ENCODE measurements around the gene LIPJ. TPM values are rescaled to one million over a fixed set of nuclear protein-coding genes. Genes with fewer than 3 reads are reported as not detected.

The LIPJ gene
- total RNA-seq, 1 experiment from 2014 or later = not detected

DNA sequence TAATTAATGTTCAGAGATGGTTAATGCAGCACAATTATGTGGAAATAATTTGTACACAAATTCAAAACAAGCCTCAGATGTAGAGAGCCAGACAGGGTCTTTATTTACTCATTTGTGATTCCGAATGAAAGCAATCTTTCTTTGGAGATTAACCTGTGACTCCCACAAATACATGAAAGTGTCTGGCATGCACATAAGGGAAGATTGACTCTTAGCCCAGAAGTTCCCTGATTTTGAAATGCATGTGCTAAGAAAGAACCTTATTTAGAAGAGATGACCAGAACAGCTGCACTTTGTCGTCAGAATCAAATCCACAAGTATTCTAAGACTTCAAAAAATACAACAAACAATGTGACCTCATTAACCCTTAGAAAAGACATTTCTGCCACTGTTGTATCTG lies 48.5 kb upstream of the LIPJ start:
- Histone ChIP-seq H4K20me1 (ENCODE audit: insufficient read depth) (no peaks in the 10 kb centered on the region), H3K9me2 (ENCODE audit: insufficient read depth) (no peaks in the 10 kb centered on the region), H3K36me3 (ENCODE audit: control insufficient read depth in 1 of 2, insufficient read depth in 2 of 2, low read length in 2 of 2) (no peaks in the 10 kb centered on the region), H3K27ac (ENCODE audit: low read depth, low read length) (no peak overlapping the region), H3K9ac (ENCODE audit: low read length) (no peak overlapping the region), H2AFZ (ENCODE audit: low read depth, low read length, poor library complexity, severe bottlenecking) (no peak overlapping the region), H3K4me1 (ENCODE audit: control insufficient read depth in 1 of 2, insufficient read depth in 2 of 2, low read length in 2 of 2) (no peaks in the 10 kb centered on the region), H3K4me3 (replicated peaks in 1 of 2; ENCODE audit: low read depth in 1 of 2, low read length in 2 of 2) (no peak overlapping the region), H3K79me2 (ENCODE audit: insufficient read depth, low read length) (no peaks in the 10 kb centered on the region), H3K9me3 (ENCODE audit: control insufficient read depth in 1 of 2, insufficient read depth in 1 of 2, low read depth in 1 of 2, low read length in 2 of 2) (no peaks in the 10 kb centered on the region), H3K4me2 (ENCODE audit: low read length) (no peak overlapping the region), H3K27me3 (ENCODE audit: insufficient read depth, low read length) (no peaks in the 10 kb centered on the region)
- intact Hi-C loops (cut with micrococcal nuclease) = no loop called here
- no TSS peak for BruUV-seq (replicated peaks)
- ChIA-PET RAD21 (ENCODE audit: low non-redundant PET in 1 of 2, low total read pairs in 2 of 2, uncharacterized antibody in 2 of 2, unreplicated experiment in 2 of 2) (no interaction called here), CTCF (no interaction called here), POLR2A (no interaction called here)
- DNase-seq (ENCODE audit: low read depth, low spot score) (no peak), ATAC-seq (no peak)
- TF ChIP-seq CTCF (IDR thresholded peaks at IDR 0.05 in 2 of 3, conservative IDR thresholded peaks at IDR 0.05 in 1 of 3; ENCODE audit: borderline replicate concordance in 1 of 3, insufficient read depth in 1 of 3, low read depth in 2 of 3, low read length in 2 of 3) (no peak), SIN3A (IDR thresholded peaks at IDR 0.05; ENCODE audit: low read depth) (no peak), CEBPB (IDR thresholded peaks at IDR 0.05; ENCODE audit: low read depth) (no peak), POLR2AphosphoS5 (IDR thresholded peaks at IDR 0.05; ENCODE audit: low read depth, low read length) (no peak), SP1 (IDR thresholded peaks at IDR 0.05; ENCODE audit: low read depth) (no peak), EZH2 (IDR thresholded peaks at IDR 0.05) (no peak), JUND (IDR thresholded peaks at IDR 0.05) (no peak), CBX3 (IDR thresholded peaks at IDR 0.05; ENCODE audit: low read depth) (no peak), EZH2phosphoT487 (IDR thresholded peaks at IDR 0.05; ENCODE audit: borderline replicate concordance) (no peak)
- TF ChIP-seq, protein P1, sequence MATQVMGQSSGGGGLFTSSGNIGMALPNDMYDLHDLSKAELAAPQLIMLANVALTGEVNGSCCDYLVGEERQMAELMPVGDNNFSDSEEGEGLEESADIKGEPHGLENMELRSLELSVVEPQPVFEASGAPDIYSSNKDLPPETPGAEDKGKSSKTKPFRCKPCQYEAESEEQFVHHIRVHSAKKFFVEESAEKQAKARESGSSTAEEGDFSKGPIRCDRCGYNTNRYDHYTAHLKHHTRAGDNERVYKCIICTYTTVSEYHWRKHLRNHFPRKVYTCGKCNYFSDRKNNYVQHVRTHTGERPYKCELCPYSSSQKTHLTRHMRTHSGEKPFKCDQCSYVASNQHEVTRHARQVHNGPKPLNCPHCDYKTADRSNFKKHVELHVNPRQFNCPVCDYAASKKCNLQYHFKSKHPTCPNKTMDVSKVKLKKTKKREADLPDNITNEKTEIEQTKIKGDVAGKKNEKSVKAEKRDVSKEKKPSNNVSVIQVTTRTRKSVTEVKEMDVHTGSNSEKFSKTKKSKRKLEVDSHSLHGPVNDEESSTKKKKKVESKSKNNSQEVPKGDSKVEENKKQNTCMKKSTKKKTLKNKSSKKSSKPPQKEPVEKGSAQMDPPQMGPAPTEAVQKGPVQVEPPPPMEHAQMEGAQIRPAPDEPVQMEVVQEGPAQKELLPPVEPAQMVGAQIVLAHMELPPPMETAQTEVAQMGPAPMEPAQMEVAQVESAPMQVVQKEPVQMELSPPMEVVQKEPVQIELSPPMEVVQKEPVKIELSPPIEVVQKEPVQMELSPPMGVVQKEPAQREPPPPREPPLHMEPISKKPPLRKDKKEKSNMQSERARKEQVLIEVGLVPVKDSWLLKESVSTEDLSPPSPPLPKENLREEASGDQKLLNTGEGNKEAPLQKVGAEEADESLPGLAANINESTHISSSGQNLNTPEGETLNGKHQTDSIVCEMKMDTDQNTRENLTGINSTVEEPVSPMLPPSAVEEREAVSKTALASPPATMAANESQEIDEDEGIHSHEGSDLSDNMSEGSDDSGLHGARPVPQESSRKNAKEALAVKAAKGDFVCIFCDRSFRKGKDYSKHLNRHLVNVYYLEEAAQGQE (IDR thresholded peaks at IDR 0.05; ENCODE audit: low read depth) = no peak
